ENCODE measurements around the gene NAV3.

Gene NAV3

GRCh38 chr12:77965790-77966189 lies 135.1 kb downstream of the NAV3 start:
- TF ChIP-seq CTCF (IDR thresholded peaks at IDR 0.05; ENCODE audit: borderline replicate concordance, insufficient read depth, low read depth, low read length): no peak

GRCh38 chr12:77968021-77968420 lies 137.3 kb downstream of the NAV3 start:
- TF ChIP-seq CTCF (IDR thresholded peaks at IDR 0.05; ENCODE audit: borderline replicate concordance, insufficient read depth, low read depth, low read length): no peak
- no peak overlapping the region for H3K4me3 ChIP-seq (ENCODE audit: low read depth, low read length)

More at GRCh38 chr12:77965790-77966189, 135.1 kb downstream of the NAV3 start:
- H3K4me3 ChIP-seq (ENCODE audit: low read depth, low read length): no peak overlapping the region

GRCh38 chr12:77968571-77968970 lies 137.9 kb downstream of the NAV3 start:
- H3K4me3 ChIP-seq (ENCODE audit: low read depth, low read length): no peak overlapping the region
- TF ChIP-seq CTCF (IDR thresholded peaks at IDR 0.05; ENCODE audit: borderline replicate concordance, insufficient read depth, low read depth, low read length): no peak

- H3K4me3 ChIP-seq (ENCODE audit: low read depth, low read length): no peak overlapping the region
- no peak for TF ChIP-seq CTCF (IDR thresholded peaks at IDR 0.05; ENCODE audit: borderline replicate concordance, insufficient read depth, low read depth, low read length)
Measured at GRCh38 chr12:77973579-77973978, 142.9 kb downstream of the NAV3 start.

GRCh38 chr12:77974645-77975044 lies 144.0 kb downstream of the NAV3 start:
- H3K4me3 ChIP-seq (ENCODE audit: low read depth, low read length): no peak overlapping the region
- no peak for TF ChIP-seq CTCF (IDR thresholded peaks at IDR 0.05; ENCODE audit: borderline replicate concordance, insufficient read depth, low read depth, low read length)

- TF ChIP-seq CTCF (IDR thresholded peaks at IDR 0.05; ENCODE audit: borderline replicate concordance, insufficient read depth, low read depth, low read length): no peak
- no peak overlapping the region for H3K4me3 ChIP-seq (ENCODE audit: low read depth, low read length)
Measured at GRCh38 chr12:77979597-77980250, 149.0 kb downstream of the NAV3 start.

- no peak for TF ChIP-seq CTCF (IDR thresholded peaks at IDR 0.05; ENCODE audit: borderline replicate concordance, insufficient read depth, low read depth, low read length)
- H3K4me3 ChIP-seq (ENCODE audit: low read depth, low read length): no peak overlapping the region
Measured at GRCh38 chr12:77980782-77981181, 150.1 kb downstream of the NAV3 start.
